RWPE1 (cell line): ENCODE results near the gene MBD3L4.
"Not testable (repeated sequence)": the region's sequence is repeated elsewhere in the genome, so short reads cannot be mapped to it uniquely, and the experiment has no call there.

Source experiments
- CTCF ChIA-PET: fragments of 350-600 bp; sonication (Branson Sonifier 250); formaldehyde crosslinking; extraction: SDS; loops from one replicate; lab custom pipeline; 2021; lab: Yijun Ruan, JAX
- POLR2A ChIA-PET: fragments of 400-600 bp; formaldehyde crosslinking; extraction: SDS; loops from one replicate; lab custom pipeline; 2020; ENCODE audit warnings: antibody characterized with exemption; ENCODE audit not compliant: low non-redundant PET; lab: Yijun Ruan, JAX
- DNase-seq: peaks from one replicate; pipeline ENCODE4 v3.0.0; 2012; ENCODE audit warnings: low spot score
- H3K27ac ChIP-seq: fragments of 450-650 bp; 2 replicates; pipeline ENCODE4 v1.5.1; 2017
- CTCF ChIP-seq: fragments of 450-650 bp; conservative IDR thresholded peaks from 2 replicates; pipeline ENCODE4 v1.5.1; 2017; ENCODE audit warnings: low read depth, mild to moderate bottlenecking

The MBD3L4 gene

GRCh38 chr19:7040079-7040478, at the start of gene MBD3L4:
TSS of gene MBD3L4 (minus strand) at chr19:7040179. CDS start at chr19:7040144, 35 bp downstream.
- CTCF ChIA-PET, H3K27ac ChIP-seq, DNase-seq, POLR2A ChIA-PET: not testable (repeated sequence)

GRCh38 chr19:7088999-7089398, 49.0 kb upstream of the MBD3L4 start:
- CTCF ChIA-PET, result no interaction called here
- H3K27ac ChIP-seq, result no peak overlapping the region
- DNase-seq, result no peak
- POLR2A ChIA-PET, result no interaction called here
- TF ChIP-seq CTCF, result no peak

GRCh38 chr19:7083076-7083956, 43.3 kb upstream of the MBD3L4 start:
- no peak for DNase-seq
- no peak for TF ChIP-seq CTCF
- no peak overlapping the region for H3K27ac ChIP-seq
- CTCF ChIA-PET, result interaction anchor here (0.6 to 1.3 kb wide), 3 partner anchors 19 to 103 kb away, joined by 3 to 4 read pairs (median 4); no protein-coding TSS in a partner anchor
- POLR2A ChIA-PET, result no interaction called here

DNA sequence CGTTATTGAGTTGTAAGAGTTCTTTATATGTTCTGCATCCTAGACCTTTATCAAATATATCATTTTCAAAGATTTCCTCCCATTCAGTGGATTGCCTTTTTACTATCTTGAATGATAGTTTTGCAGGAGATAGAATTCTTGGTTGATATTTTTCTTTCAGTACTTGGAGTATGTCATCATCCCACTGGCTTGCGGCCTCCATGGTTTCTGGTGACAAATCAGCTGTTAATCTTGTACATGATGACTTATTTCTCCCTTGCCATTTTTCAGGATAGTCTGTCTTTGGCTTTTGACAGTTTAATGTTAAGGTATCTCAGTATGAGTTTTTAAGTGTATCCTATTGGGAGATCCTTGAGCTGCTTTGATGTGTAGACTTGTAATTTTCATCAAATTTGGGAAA, 38.0 kb upstream of the MBD3L4 start:
- DNase-seq, result no peak
- POLR2A ChIA-PET, result no interaction called here
- CTCF ChIA-PET, result no interaction called here
- TF ChIP-seq CTCF, result no peak
- H3K27ac ChIP-seq, result no peak overlapping the region

DNA sequence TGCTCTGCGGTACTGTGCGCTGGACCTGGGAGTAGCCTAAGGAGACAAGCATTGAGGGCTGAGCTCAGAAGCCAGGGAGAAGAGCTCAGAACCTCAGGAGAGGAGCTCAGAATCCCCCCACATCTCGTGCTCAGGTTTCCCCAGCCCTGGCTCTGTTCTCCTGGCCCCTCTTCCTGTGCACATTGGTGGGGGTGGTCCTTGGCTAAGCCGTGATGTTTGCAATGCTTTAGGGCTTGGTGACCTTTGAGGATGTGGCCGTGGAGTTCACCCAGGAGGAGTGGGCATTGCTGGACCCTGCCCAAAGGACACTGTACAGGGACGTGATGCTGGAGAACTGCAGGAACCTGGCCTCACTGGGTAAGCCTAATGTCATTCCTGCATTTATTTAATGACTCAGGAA, 36.2 kb upstream of the MBD3L4 start:
- POLR2A ChIA-PET, result no interaction called here
- CTCF ChIA-PET, result no interaction called here
- no peak for DNase-seq
- TF ChIP-seq CTCF, result no peak
- no peak overlapping the region for H3K27ac ChIP-seq

DNA sequence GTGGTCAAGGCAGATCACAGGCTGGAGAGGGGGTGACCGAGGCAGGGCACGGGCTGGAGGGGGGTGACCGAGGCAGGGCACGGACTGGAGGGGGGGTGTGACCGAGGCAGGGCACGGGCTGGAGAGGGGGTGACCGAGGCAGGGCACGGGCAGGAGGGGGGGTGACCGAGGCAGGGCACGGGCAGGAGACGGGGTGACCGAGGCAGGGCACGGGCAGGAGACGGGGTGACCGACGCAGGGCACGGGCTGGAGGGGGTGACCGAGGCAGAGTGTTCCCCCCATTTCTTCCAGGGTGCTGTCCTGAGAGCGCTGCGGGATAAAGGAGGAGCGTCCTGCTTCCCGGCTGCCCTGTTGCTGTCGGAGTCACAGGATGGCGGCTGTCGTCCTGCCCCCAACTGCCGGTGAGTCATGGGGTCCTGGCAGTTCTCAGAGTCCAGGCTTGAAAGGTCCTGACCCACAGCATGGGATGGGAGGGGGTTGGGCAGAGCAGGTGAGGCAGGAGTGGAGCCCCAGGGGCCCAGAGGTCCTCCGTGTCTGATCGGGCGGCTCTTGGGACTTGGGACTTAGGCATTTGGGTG, 34.8 kb upstream of the MBD3L4 start:
- DNase-seq, result no peak
- ChIA-PET POLR2A (no interaction called here), CTCF (no interaction called here)
- H3K27ac ChIP-seq, result no peak overlapping the region
- TF ChIP-seq CTCF, result no peak

- ChIA-PET CTCF (no interaction called here), POLR2A (no interaction called here)
- no peak for DNase-seq
- no peak overlapping the region for H3K27ac ChIP-seq
- no peak for TF ChIP-seq CTCF
These were observed 32.6 kb upstream of the MBD3L4 start for GRCh38 chr19:7072541-7072940.
